HepG2 (cell line): ENCODE measurements around the gene PRKAR1A. TPM values are rescaled to one million over a fixed set of nuclear protein-coding genes. Genes with fewer than 3 reads are reported as not detected.

Source experiments
- CENPX ChIP-seq: sonication (generic); formaldehyde crosslinking; IDR thresholded peaks from 2 replicates; pipeline ENCODE4 v1.9.0; 2021; ENCODE audit warnings: mild to moderate bottlenecking, missing genetic modification reagents, moderate library complexity
- HES4 ChIP-seq: sonication (generic); formaldehyde crosslinking; IDR thresholded peaks from 2 replicates; pipeline ENCODE4 v1.9.0; 2021; ENCODE audit warnings: mild to moderate bottlenecking, missing genetic modification reagents, borderline replicate concordance
- HNF1B ChIP-seq: sonication (generic); formaldehyde crosslinking; IDR thresholded peaks from 2 replicates; pipeline ENCODE4 v1.5.1; 2020; ENCODE audit warnings: mild to moderate bottlenecking, moderate library complexity, missing genetic modification reagents
- HOXA3 ChIP-seq: sonication (generic); formaldehyde crosslinking; IDR thresholded peaks from 2 replicates; pipeline ENCODE4 v1.5.0; 2020; ENCODE audit warnings: missing genetic modification reagents
- JUN ChIP-seq: sonication (generic); formaldehyde crosslinking; IDR thresholded peaks from 2 replicates; pipeline ENCODE4 v1.4.0; 2020; ENCODE audit warnings: mild to moderate bottlenecking, missing genetic modification reagents
- JUND ChIP-seq: sonication (generic); formaldehyde crosslinking; IDR thresholded peaks from 2 replicates; pipeline ENCODE4 v1.8.0; 2022; ENCODE audit warnings: mild to moderate bottlenecking, missing genetic modification reagents
- KDM5A ChIP-seq: fragments of 200-600 bp; sonication (generic); IDR thresholded peaks from 2 replicates; pipeline ENCODE4 v1.7.0; 2018; ENCODE audit warnings: antibody characterized with exemption, mild to moderate bottlenecking, low read length, borderline replicate concordance
- KMT2A ChIP-seq: sonication (generic); formaldehyde crosslinking; IDR thresholded peaks from 2 replicates; pipeline ENCODE4 v1.4.0; 2020; ENCODE audit warnings: missing genetic modification reagents
- SKI ChIP-seq: fragments of 450-650 bp; IDR thresholded peaks from one replicate; pipeline ENCODE4 v1.6.1; 2018; ENCODE audit warnings: mild to moderate bottlenecking; ENCODE audit not compliant: partially characterized antibody
- USF2 ChIP-seq, 2 experiments: sonication (generic) in 1 of 2; formaldehyde crosslinking in 1 of 2; IDR thresholded peaks; 2 replicates each; pipeline versions ENCODE4 v1.5.1 to v1.6.1; 2011 to 2020; ENCODE audit warnings: borderline replicate concordance in 1 of 2, low read depth in 1 of 2, low read length in 1 of 2, mild to moderate bottlenecking in 1 of 2, missing genetic modification reagents in 1 of 2, moderate library complexity in 1 of 2
- ZBTB7B ChIP-seq: sonication (generic); formaldehyde crosslinking; IDR thresholded peaks from 2 replicates; pipeline ENCODE4 v1.4.0; 2020; ENCODE audit warnings: missing genetic modification reagents
- ZNF20 ChIP-seq: sonication (generic); formaldehyde crosslinking; IDR thresholded peaks from 2 replicates; pipeline ENCODE4 v1.4.0; 2020; ENCODE audit warnings: mild to moderate bottlenecking, moderate library complexity, missing genetic modification reagents
- ZNF282 ChIP-seq: fragments of 450-650 bp; IDR thresholded peaks from 2 replicates; pipeline ENCODE4 v1.6.1; 2018; ENCODE audit not compliant: partially characterized antibody
- ZNF543 ChIP-seq: sonication (generic); formaldehyde crosslinking; IDR thresholded peaks from 2 replicates; pipeline ENCODE4 v1.4.0; 2020; ENCODE audit warnings: mild to moderate bottlenecking, missing genetic modification reagents
- ZNF615 ChIP-seq: sonication (generic); formaldehyde crosslinking; IDR thresholded peaks from 2 replicates; pipeline ENCODE4 v1.5.0; 2020; ENCODE audit warnings: mild to moderate bottlenecking, missing genetic modification reagents, borderline replicate concordance
- ZNF75D ChIP-seq: sonication (generic); formaldehyde crosslinking; IDR thresholded peaks from 2 replicates; pipeline ENCODE4 v1.8.1; 2023; ENCODE audit warnings: missing genetic modification reagents, mild to moderate bottlenecking, borderline replicate concordance
- ZNF776 ChIP-seq: sonication (generic); formaldehyde crosslinking; IDR thresholded peaks from 2 replicates; pipeline ENCODE4 v1.4.0; 2020; ENCODE audit warnings: mild to moderate bottlenecking, missing genetic modification reagents
- ZNF883 ChIP-seq: sonication (generic); formaldehyde crosslinking; IDR thresholded peaks from 2 replicates; pipeline ENCODE4 v1.5.1; 2020; ENCODE audit warnings: mild to moderate bottlenecking, missing genetic modification reagents; ENCODE audit errors: not compliant biosample characterization
- polyA plus RNA-seq, 8 experiments: library from polyadenylated mRNA; depleted of rRNA in 3 of 8; stranded (reverse) in 7 of 8; unstranded in 1 of 8; fragments of >200 nt; fragmentation: Illumina TruSeq in 4 of 8; extraction: Trizol in 4 of 8; gene quantifications; 2 replicates each; pipeline versions ENCODE4 v1.2.1 to v1.2.3, GENCODE V29; 2011 to 2016; ENCODE audit warnings: low read depth in 4 of 8, missing spikeins in 1 of 8, mixed read lengths in 1 of 8; ENCODE audit not compliant: insufficient read depth in 1 of 8
- total RNA-seq, 5 experiments: library from RNA; depleted of rRNA; stranded (reverse); fragments of >200 nt; fragmentation: Illumina TruSeq; extraction: Trizol; gene quantifications; 2 replicates each; pipeline ENCODE4 v1.2.3, GENCODE V29; 2016; ENCODE audit warnings: low read depth in 1 of 5
- TF ChIP-seq, protein P1 (sequence below): sonication (generic); formaldehyde crosslinking; IDR thresholded peaks from 2 replicates; pipeline ENCODE4 v1.4.0; 2020; ENCODE audit warnings: missing genetic modification reagents
- TF ChIP-seq, protein P2 (sequence below): sonication (generic); formaldehyde crosslinking; conservative IDR thresholded peaks from 2 replicates; pipeline ENCODE4 v1.4.0; 2020; ENCODE audit warnings: missing genetic modification reagents
- TF ChIP-seq, protein P3 (sequence below): sonication (generic); formaldehyde crosslinking; IDR thresholded peaks from 2 replicates; pipeline ENCODE4 v1.5.1; 2020; ENCODE audit warnings: missing genetic modification reagents, mild to moderate bottlenecking, borderline replicate concordance

Gene PRKAR1A
- total and polyA plus RNA-seq, 2 of the 13 experiments (the other 11 are each of a cell fraction or from before 2014, with no cell fraction given), result 265 to 266 TPM

GRCh38 chr17:68509141-68510057 lies 2.8 kb upstream of the PRKAR1A start (continued):
- TF ChIP-seq ZNF883 (CRISPR knock-in tag) (no peak), JUND (no peak), ZNF20 (CRISPR knock-in tag) (no peak), CENPX (no peak), ZNF615 (CRISPR knock-in tag) (no peak), ZBTB7B (CRISPR knock-in tag) (no peak), ZNF75D (CRISPR knock-in tag) (no peak), KDM5A (no peak), USF2 (IDR thresholded peaks at IDR 0.05; ENCODE audit: low read depth, low read length) (no peak), USF2 (CRISPR knock-in tag; IDR thresholded peaks at IDR 0.05; ENCODE audit: borderline replicate concordance) (no peak), SKI (no peak), ZNF543 (0 out of 2 replicates have a peak, but pooled peaks have one; percentile 6), HOXA3 (peak; percentile 49; the same call in 1 of the 2 replicates), ZNF282 (no peak), JUN (CRISPR knock-in tag) (no peak), KMT2A (peak; percentile 52; the same call in 1 of the 2 replicates), HNF1B (CRISPR knock-in tag) (peak; percentile 30; the same call in 1 of the 2 replicates), HES4 (CRISPR knock-in tag) (no peak), ZNF776 (CRISPR knock-in tag) (no peak)
- TF ChIP-seq, protein P1, sequence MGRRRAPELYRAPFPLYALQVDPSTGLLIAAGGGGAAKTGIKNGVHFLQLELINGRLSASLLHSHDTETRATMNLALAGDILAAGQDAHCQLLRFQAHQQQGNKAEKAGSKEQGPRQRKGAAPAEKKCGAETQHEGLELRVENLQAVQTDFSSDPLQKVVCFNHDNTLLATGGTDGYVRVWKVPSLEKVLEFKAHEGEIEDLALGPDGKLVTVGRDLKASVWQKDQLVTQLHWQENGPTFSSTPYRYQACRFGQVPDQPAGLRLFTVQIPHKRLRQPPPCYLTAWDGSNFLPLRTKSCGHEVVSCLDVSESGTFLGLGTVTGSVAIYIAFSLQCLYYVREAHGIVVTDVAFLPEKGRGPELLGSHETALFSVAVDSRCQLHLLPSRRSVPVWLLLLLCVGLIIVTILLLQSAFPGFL (CRISPR knock-in tag), result no peak
- TF ChIP-seq, protein P2, sequence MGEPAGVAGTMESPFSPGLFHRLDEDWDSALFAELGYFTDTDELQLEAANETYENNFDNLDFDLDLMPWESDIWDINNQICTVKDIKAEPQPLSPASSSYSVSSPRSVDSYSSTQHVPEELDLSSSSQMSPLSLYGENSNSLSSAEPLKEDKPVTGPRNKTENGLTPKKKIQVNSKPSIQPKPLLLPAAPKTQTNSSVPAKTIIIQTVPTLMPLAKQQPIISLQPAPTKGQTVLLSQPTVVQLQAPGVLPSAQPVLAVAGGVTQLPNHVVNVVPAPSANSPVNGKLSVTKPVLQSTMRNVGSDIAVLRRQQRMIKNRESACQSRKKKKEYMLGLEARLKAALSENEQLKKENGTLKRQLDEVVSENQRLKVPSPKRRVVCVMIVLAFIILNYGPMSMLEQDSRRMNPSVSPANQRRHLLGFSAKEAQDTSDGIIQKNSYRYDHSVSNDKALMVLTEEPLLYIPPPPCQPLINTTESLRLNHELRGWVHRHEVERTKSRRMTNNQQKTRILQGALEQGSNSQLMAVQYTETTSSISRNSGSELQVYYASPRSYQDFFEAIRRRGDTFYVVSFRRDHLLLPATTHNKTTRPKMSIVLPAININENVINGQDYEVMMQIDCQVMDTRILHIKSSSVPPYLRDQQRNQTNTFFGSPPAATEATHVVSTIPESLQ (CRISPR knock-in tag), result 0 out of 2 replicates have a peak, but pooled peaks have one; percentile 24
- TF ChIP-seq, protein P3, sequence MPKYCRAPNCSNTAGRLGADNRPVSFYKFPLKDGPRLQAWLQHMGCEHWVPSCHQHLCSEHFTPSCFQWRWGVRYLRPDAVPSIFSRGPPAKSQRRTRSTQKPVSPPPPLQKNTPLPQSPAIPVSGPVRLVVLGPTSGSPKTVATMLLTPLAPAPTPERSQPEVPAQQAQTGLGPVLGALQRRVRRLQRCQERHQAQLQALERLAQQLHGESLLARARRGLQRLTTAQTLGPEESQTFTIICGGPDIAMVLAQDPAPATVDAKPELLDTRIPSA, result no peak
